ENCODE data around the gene ISM1.

DNA sequence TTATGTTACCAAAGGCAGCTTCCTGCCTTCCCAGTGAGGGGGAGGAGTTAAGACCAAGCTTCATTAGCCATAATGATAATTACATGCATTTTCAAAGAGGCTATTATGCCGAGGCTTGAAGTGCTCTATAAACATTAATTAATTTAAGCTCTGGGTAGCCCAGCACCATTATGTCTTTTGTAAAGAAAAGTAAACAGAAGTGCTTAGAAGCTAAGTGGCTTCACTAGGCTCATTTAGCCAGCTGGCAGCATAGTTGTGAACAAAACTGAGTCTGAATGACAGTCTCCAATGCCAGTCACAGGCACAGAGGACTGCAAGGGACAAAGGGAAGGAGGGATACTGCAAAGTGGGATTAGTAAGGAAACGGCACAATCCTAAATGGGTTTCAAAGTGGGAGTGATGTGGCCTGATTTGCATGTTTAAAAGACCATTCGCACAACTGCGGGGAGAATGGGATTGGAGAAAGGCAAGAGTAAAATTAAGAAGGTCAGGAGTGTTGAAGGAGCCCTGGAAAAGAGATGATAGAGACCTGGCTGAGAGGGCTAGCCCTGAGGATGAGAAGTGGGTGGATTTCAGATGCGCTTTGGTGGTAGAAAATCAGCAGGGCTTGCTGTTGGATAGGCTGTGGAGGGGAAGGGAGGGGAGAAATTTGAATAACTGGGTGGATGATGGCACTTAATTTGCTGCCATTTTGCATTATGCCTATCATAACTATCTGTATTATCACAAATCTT is 20.1 kb upstream of the ISM1 start:
- TF ChIP-seq ZNF70 (CRISPR knock-in tag; IDR thresholded peaks at IDR 0.05) (no peak), ARNTL (CRISPR knock-in tag; IDR thresholded peaks at IDR 0.05; ENCODE audit: borderline replicate concordance, low read depth) (no peak), TCF4 (CRISPR knock-in tag; IDR thresholded peaks at IDR 0.05; ENCODE audit: borderline replicate concordance) (no peak), ZNF8 (CRISPR knock-in tag; IDR thresholded peaks at IDR 0.05) (no peak), OSR1 (CRISPR knock-in tag; IDR thresholded peaks at IDR 0.05) (no peak), ESRRG (CRISPR knock-in tag; IDR thresholded peaks at IDR 0.05) (no peak), BACH2 (CRISPR knock-in tag; IDR thresholded peaks at IDR 0.05; ENCODE audit: borderline replicate concordance) (no peak), CSDC2 (CRISPR knock-in tag; IDR thresholded peaks at IDR 0.05) (no peak)
- TF ChIP-seq, protein P1, sequence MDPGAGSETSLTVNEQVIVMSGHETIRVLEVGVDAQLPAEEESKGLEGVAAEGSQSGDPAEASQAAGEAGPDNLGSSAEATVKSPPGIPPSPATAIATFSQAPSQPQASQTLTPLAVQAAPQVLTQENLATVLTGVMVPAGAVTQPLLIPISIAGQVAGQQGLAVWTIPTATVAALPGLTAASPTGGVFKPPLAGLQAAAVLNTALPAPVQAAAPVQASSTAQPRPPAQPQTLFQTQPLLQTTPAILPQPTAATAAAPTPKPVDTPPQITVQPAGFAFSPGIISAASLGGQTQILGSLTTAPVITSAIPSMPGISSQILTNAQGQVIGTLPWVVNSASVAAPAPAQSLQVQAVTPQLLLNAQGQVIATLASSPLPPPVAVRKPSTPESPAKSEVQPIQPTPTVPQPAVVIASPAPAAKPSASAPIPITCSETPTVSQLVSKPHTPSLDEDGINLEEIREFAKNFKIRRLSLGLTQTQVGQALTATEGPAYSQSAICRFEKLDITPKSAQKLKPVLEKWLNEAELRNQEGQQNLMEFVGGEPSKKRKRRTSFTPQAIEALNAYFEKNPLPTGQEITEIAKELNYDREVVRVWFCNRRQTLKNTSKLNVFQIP (CRISPR knock-in tag; IDR thresholded peaks at IDR 0.05; ENCODE audit: borderline replicate concordance, low read depth): no peak
- TF ChIP-seq, protein P2, sequence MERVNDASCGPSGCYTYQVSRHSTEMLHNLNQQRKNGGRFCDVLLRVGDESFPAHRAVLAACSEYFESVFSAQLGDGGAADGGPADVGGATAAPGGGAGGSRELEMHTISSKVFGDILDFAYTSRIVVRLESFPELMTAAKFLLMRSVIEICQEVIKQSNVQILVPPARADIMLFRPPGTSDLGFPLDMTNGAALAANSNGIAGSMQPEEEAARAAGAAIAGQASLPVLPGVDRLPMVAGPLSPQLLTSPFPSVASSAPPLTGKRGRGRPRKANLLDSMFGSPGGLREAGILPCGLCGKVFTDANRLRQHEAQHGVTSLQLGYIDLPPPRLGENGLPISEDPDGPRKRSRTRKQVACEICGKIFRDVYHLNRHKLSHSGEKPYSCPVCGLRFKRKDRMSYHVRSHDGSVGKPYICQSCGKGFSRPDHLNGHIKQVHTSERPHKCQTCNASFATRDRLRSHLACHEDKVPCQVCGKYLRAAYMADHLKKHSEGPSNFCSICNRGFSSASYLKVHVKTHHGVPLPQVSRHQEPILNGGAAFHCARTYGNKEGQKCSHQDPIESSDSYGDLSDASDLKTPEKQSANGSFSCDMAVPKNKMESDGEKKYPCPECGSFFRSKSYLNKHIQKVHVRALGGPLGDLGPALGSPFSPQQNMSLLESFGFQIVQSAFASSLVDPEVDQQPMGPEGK (CRISPR knock-in tag; IDR thresholded peaks at IDR 0.05; ENCODE audit: borderline replicate concordance): no peak
- TF ChIP-seq, protein P3, sequence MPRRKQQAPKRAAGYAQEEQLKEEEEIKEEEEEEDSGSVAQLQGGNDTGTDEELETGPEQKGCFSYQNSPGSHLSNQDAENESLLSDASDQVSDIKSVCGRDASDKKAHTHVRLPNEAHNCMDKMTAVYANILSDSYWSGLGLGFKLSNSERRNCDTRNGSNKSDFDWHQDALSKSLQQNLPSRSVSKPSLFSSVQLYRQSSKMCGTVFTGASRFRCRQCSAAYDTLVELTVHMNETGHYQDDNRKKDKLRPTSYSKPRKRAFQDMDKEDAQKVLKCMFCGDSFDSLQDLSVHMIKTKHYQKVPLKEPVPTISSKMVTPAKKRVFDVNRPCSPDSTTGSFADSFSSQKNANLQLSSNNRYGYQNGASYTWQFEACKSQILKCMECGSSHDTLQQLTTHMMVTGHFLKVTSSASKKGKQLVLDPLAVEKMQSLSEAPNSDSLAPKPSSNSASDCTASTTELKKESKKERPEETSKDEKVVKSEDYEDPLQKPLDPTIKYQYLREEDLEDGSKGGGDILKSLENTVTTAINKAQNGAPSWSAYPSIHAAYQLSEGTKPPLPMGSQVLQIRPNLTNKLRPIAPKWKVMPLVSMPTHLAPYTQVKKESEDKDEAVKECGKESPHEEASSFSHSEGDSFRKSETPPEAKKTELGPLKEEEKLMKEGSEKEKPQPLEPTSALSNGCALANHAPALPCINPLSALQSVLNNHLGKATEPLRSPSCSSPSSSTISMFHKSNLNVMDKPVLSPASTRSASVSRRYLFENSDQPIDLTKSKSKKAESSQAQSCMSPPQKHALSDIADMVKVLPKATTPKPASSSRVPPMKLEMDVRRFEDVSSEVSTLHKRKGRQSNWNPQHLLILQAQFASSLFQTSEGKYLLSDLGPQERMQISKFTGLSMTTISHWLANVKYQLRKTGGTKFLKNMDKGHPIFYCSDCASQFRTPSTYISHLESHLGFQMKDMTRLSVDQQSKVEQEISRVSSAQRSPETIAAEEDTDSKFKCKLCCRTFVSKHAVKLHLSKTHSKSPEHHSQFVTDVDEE (CRISPR knock-in tag; IDR thresholded peaks at IDR 0.05): no peak
